Hepatic stellate cell (primary cell): Measurements from ENCODE around the gene DHPS.
"Not testable (repeated sequence)": the region's sequence is repeated elsewhere in the genome, so short reads cannot be mapped to it uniquely, and the experiment has no call there.

Experiments used
- DNase-seq: peaks from one replicate; pipeline ENCODE4 v3.0.0; 2011; ENCODE audit warnings: low spot score

Gene DHPS

GRCh38 chr19:12681074-12681987 is at the start of gene DHPS:
Gene DHPS (minus strand): TSS chr19:12681880. CDS start chr19:12681766, 114 bp downstream.
- DNase-seq = peak; percentile 97

- no peak for DNase-seq
Observed at GRCh38 chr19:12731337-12731736, 49.7 kb upstream of the DHPS start.

- no peak for DNase-seq
Observed at GRCh38 chr19:12730064-12730463, 48.4 kb upstream of the DHPS start.

GRCh38 chr19:12727745-12728433 is 46.2 kb upstream of the DHPS start:
- DNase-seq = no peak

GRCh38 chr19:12726988-12727316 is 45.3 kb upstream of the DHPS start:
- DNase-seq = no peak

- DNase-seq = not testable (repeated sequence)
Observed at GRCh38 chr19:12725612-12726011, 43.9 kb upstream of the DHPS start.

- peak; percentile 70 for DNase-seq
Observed at GRCh38 chr19:12723641-12724426, 42.2 kb upstream of the DHPS start, which contains the start of gene TNPO2. Gene TNPO2 (minus strand): TSS chr19:12723932. CDS start chr19:12720977, 2,955 bp downstream.

GRCh38 chr19:12723381-12723640 is 41.6 kb upstream of the DHPS start:
- no peak for DNase-seq

- DNase-seq = peak; percentile 100
Observed at GRCh38 chr19:12722566-12723380, 41.1 kb upstream of the DHPS start.

- DNase-seq = peak; percentile 89
Observed at GRCh38 chr19:12721656-12722565, 40.2 kb upstream of the DHPS start.

- DNase-seq = peak; percentile 50
Observed at GRCh38 chr19:12720851-12721655, 39.4 kb upstream of the DHPS start.

- DNase-seq = no peak
Observed at GRCh38 chr19:12720296-12720695, 38.6 kb upstream of the DHPS start.

- DNase-seq = no peak
Observed at GRCh38 chr19:12715929-12716328, 34.2 kb upstream of the DHPS start.

- DNase-seq = no peak
Observed at GRCh38 chr19:12715102-12715501, 33.4 kb upstream of the DHPS start.

GRCh38 chr19:12713304-12713703 is 31.6 kb upstream of the DHPS start:
- DNase-seq = not testable (repeated sequence)

GRCh38 chr19:12712077-12712476 is 30.4 kb upstream of the DHPS start:
- DNase-seq = not testable (repeated sequence)

GRCh38 chr19:12711187-12711586 is 29.5 kb upstream of the DHPS start:
- DNase-seq = no peak

GRCh38 chr19:12708641-12709040 is 27.0 kb upstream of the DHPS start:
- no peak for DNase-seq

GRCh38 chr19:12706332-12706718 is 24.6 kb upstream of the DHPS start:
- DNase-seq = no peak
